Mesenchymal stem cell (in vitro differentiated cells and primary cell): Measurements from ENCODE around the gene MERTK.
"Not testable (repeated sequence)": the region's sequence is repeated elsewhere in the genome, so short reads cannot be mapped to it uniquely, and the experiment has no call there.

ENCODE experiments used
- DNase-seq: peaks from one replicate; pipeline ENCODE4 v3.0.0-alpha.2; 2013
- H2AFZ ChIP-seq: one replicate; pipeline ENCODE4 v1.6.1; 2013; ENCODE audit warnings: low read depth, mild to moderate bottlenecking, control low read depth, inconsistent platforms, low read length, moderate library complexity
- H2AK5ac ChIP-seq: 2 replicates; pipeline ENCODE4 v1.6.1; 2013; ENCODE audit warnings: low read length, moderate library complexity, mild to moderate bottlenecking, inconsistent platforms; ENCODE audit not compliant: severe bottlenecking
- H2BK120ac ChIP-seq: one replicate; pipeline ENCODE4 v1.6.1; 2013; ENCODE audit warnings: low read depth, mild to moderate bottlenecking, inconsistent platforms, low read length, moderate library complexity
- H2BK12ac ChIP-seq, 2 experiments: one replicate each; pipeline ENCODE4 v1.6.1; 2013; ENCODE audit warnings: inconsistent platforms in 2 of 2, low read length in 2 of 2, mild to moderate bottlenecking in 2 of 2, moderate library complexity in 2 of 2, control low read depth in 1 of 2
- H2BK15ac ChIP-seq: one replicate; pipeline ENCODE4 v1.6.1; 2013; ENCODE audit warnings: mild to moderate bottlenecking, low read depth, inconsistent platforms; ENCODE audit not compliant: poor library complexity, severe bottlenecking
- H2BK5ac ChIP-seq: 2 replicates; pipeline ENCODE4 v1.6.1; 2013; ENCODE audit warnings: low read depth, mild to moderate bottlenecking, low read length, control low read depth, inconsistent platforms; ENCODE audit not compliant: poor library complexity, severe bottlenecking
- H3K14ac ChIP-seq, 2 experiments: one replicate each; pipeline ENCODE4 v1.6.1; 2013; ENCODE audit warnings: inconsistent platforms in 2 of 2, low read length in 2 of 2, control low read depth in 1 of 2, mild to moderate bottlenecking in 1 of 2, moderate library complexity in 1 of 2
- H3K18ac ChIP-seq, 2 experiments: one replicate each; pipeline ENCODE4 v1.6.1; 2013; ENCODE audit warnings: inconsistent platforms in 2 of 2, low read length in 2 of 2, control low read depth in 1 of 2, low read depth in 1 of 2, mild to moderate bottlenecking in 1 of 2
- H3K23ac ChIP-seq, 2 experiments: one replicate each; pipeline ENCODE4 v1.6.1; 2013; ENCODE audit warnings: inconsistent platforms in 2 of 2, low read length in 2 of 2, mild to moderate bottlenecking in 2 of 2, moderate library complexity in 2 of 2, control low read depth in 1 of 2
- H3K27ac ChIP-seq: 2 replicates; pipeline ENCODE4 v1.5.1; 2013; ENCODE audit warnings: mild to moderate bottlenecking, moderate library complexity, low read length, control low read depth, inconsistent platforms; ENCODE audit not compliant: poor library complexity, severe bottlenecking
- H3K27me3 ChIP-seq, 2 experiments: 2 replicates each; pipeline versions ENCODE4 v1.6.1 to v1.7.0; 2013; ENCODE audit warnings: low read length in 2 of 2, mild to moderate bottlenecking in 2 of 2, moderate library complexity in 2 of 2, control low read depth in 1 of 2, inconsistent platforms in 1 of 2; ENCODE audit not compliant: control insufficient read depth in 1 of 2, insufficient read depth in 1 of 2
- H3K36me3 ChIP-seq, 2 experiments: 2 replicates each; pipeline versions ENCODE4 v1.6.1 to v1.7.0; 2013; ENCODE audit warnings: low read length in 2 of 2, control low read depth in 1 of 2, inconsistent platforms in 1 of 2, low read depth in 1 of 2, mild to moderate bottlenecking in 1 of 2; ENCODE audit not compliant: insufficient read depth in 2 of 2, control insufficient read depth in 1 of 2
- H3K4ac ChIP-seq, 2 experiments: one replicate each; pipeline ENCODE4 v1.6.1; 2013; ENCODE audit warnings: inconsistent platforms in 2 of 2, low read length in 2 of 2, mild to moderate bottlenecking in 2 of 2, moderate library complexity in 2 of 2, control low read depth in 1 of 2, low read depth in 1 of 2
- H3K4me1 ChIP-seq: 2 replicates; pipeline ENCODE4 v1.6.1; 2013; ENCODE audit warnings: low read depth, low read length, control low read depth; ENCODE audit not compliant: control insufficient read depth, insufficient read depth
- H3K4me2 ChIP-seq: 2 replicates; pipeline ENCODE4 v1.6.1; 2013; ENCODE audit warnings: low read length, mild to moderate bottlenecking, inconsistent platforms; ENCODE audit not compliant: poor library complexity, severe bottlenecking
- H3K4me3 ChIP-seq, 2 experiments: 2 replicates each; pipeline versions ENCODE4 v1.5.1 to v1.7.0; 2013; ENCODE audit warnings: low read length in 2 of 2, mild to moderate bottlenecking in 2 of 2, control low read depth in 1 of 2, low read depth in 1 of 2; ENCODE audit not compliant: insufficient read depth in 1 of 2
- H3K79me1 ChIP-seq: replicated peaks from 2 replicates; pipeline ENCODE4 v1.6.1; 2013; ENCODE audit warnings: mild to moderate bottlenecking, control low read depth, low read length, inconsistent platforms; ENCODE audit not compliant: poor library complexity, severe bottlenecking
- H3K9ac ChIP-seq: 2 replicates; pipeline ENCODE4 v1.7.0; 2013; ENCODE audit warnings: mild to moderate bottlenecking, low read length, moderate library complexity
- H3K9me3 ChIP-seq: 2 replicates; pipeline ENCODE4 v1.7.0; 2013; ENCODE audit warnings: mild to moderate bottlenecking, low read length; ENCODE audit not compliant: control insufficient read depth
- H4K8ac ChIP-seq: one replicate; pipeline ENCODE4 v1.6.1; 2013; ENCODE audit warnings: inconsistent platforms, mild to moderate bottlenecking, low read length, moderate library complexity
- H4K91ac ChIP-seq: one replicate; pipeline ENCODE4 v1.6.1; 2013; ENCODE audit warnings: mild to moderate bottlenecking, low read length, inconsistent platforms
- WGBS: methylation state at CpG from one replicate; pipeline ENCODE4 v1.1.7; 2013; ENCODE audit warnings: mixed read lengths; 5-methylcytosine and 5-hydroxymethylcytosine counted together

MERTK gene

DNA sequence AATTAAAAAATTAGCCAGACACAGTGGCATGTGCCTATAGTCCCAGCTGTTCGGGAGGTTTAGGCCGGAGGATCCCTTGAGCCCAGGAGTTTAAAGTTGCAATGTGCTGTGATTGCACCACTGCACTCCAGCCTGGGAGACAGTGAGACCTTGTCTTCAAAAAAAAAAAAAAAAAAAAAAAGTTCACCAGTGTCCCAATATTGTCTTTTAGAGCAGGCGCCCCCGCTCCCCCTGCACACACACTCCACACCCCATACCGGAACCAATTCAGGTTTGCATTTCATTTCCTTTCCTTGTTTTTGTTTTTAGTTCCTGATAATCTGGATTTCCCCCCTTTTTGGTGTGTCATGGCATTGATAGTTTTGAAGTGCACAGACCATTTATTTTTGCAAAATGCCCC, 167.1 kb downstream of the MERTK start:
- Histone ChIP-seq H3K4me2 (no peak overlapping the region), H2BK5ac (no peak overlapping the region), H3K4me1 (no peaks in the 10 kb centered on the region), H3K14ac (no peak overlapping the region), H3K36me3 (peaks cover 32 to 88% of the 10 kb centered on the region in 2 experiments), H3K9me3 (no peaks in the 10 kb centered on the region), H3K27ac (peak overlapping the region; percentile 57), H2AK5ac (no peak overlapping the region), H4K91ac (no peak overlapping the region), H2BK12ac (no peak overlapping the region), H4K8ac (no peak overlapping the region), H2AFZ (no peak overlapping the region), H2BK120ac (no peak overlapping the region), H3K79me1 (peaks cover 25% of the 10 kb centered on the region), H3K18ac (peak overlapping the region in 1 of 2 experiments; percentile 33), H2BK15ac (no peak overlapping the region), H3K9ac (peak overlapping the region; percentile 45), H3K4me3 (no peak overlapping the region), H3K27me3 (no peaks in the 10 kb centered on the region), H3K4ac (no peak overlapping the region), H3K23ac (no peak overlapping the region)
- DNase-seq: peak; percentile 50
- 74% methylated on average over 2 of the region's 5 CpGs for WGBS

DNA sequence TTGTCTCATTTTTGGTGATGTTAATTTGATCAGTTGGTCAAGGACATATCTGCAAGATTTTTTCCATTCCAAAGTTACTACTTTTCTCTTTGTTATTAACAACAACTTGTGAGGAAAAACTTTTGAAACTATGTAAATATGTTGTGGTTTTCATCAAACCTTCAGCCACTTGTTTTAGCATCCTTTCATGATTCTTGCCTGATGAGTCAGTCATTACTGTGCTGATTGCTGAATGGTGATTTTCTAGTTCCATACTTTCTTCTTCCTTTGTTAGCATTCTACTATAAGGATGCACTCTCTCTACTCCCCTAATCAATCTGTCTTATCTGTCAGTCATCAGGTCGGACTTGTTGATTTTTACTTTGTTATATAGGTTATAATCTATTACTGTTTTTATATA, 167.6 kb downstream of the MERTK start:
- H3K4ac ChIP-seq: no peak overlapping the region
- no peak overlapping the region for H2AK5ac ChIP-seq
- no peak overlapping the region for H2BK120ac ChIP-seq
- H2BK12ac ChIP-seq: no peak overlapping the region
- no peak overlapping the region for H2AFZ ChIP-seq
- H3K9ac ChIP-seq: peak overlapping the region; percentile 45
- H3K27me3 ChIP-seq: no peaks in the 10 kb centered on the region
- H3K27ac ChIP-seq: no peak overlapping the region
- H4K8ac ChIP-seq: no peak overlapping the region
- peaks cover 25% of the 10 kb centered on the region for H3K79me1 ChIP-seq
- H2BK15ac ChIP-seq: no peak overlapping the region
- WGBS: no CpG with 5 or more reads among the region's 1 CpG
- no peak overlapping the region for H3K23ac ChIP-seq
- DNase-seq: peak; percentile 85
- H3K14ac ChIP-seq: no peak overlapping the region
- no peak overlapping the region for H2BK5ac ChIP-seq
- H3K4me2 ChIP-seq: no peak overlapping the region
- no peak overlapping the region for H4K91ac ChIP-seq
- H3K36me3 ChIP-seq: peaks cover 29 to 83% of the 10 kb centered on the region in 2 experiments
- H3K4me1 ChIP-seq: no peaks in the 10 kb centered on the region
- H3K9me3 ChIP-seq: no peaks in the 10 kb centered on the region
- no peak overlapping the region for H3K18ac ChIP-seq
- no peak overlapping the region for H3K4me3 ChIP-seq

DNA sequence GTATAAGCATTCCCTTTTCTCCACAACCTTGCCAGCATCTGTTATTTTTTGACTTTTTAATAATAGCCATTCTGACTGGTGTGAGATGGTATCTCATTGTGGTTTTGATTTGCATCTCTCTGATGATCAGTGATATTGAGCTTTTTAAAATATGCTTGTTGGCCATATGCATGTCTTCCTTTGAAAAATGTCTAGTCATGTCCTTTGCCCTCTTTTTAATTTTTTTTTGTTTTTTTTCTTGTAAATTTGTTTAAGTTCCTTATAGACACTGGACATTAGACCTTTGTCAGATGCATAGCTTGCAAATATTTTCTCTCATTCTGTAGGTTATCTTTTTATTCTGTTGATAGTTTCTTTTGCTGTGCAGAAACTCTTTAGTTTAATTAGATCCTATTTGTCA, 171.4 kb downstream of the MERTK start:
- H3K27ac ChIP-seq, H3K4me3 ChIP-seq, H4K91ac ChIP-seq, H2BK120ac ChIP-seq, H3K4me2 ChIP-seq, H2AK5ac ChIP-seq, H3K79me1 ChIP-seq, H3K14ac ChIP-seq, H3K4me1 ChIP-seq, H3K27me3 ChIP-seq, H2AFZ ChIP-seq, H3K4ac ChIP-seq, H2BK5ac ChIP-seq, DNase-seq, H3K18ac ChIP-seq, H4K8ac ChIP-seq, H2BK15ac ChIP-seq, H3K9me3 ChIP-seq, H3K9ac ChIP-seq, H2BK12ac ChIP-seq, H3K23ac ChIP-seq: not testable (repeated sequence)
- peaks cover 16 to 65% of the 10 kb centered on the region in 2 experiments for H3K36me3 ChIP-seq

DNA sequence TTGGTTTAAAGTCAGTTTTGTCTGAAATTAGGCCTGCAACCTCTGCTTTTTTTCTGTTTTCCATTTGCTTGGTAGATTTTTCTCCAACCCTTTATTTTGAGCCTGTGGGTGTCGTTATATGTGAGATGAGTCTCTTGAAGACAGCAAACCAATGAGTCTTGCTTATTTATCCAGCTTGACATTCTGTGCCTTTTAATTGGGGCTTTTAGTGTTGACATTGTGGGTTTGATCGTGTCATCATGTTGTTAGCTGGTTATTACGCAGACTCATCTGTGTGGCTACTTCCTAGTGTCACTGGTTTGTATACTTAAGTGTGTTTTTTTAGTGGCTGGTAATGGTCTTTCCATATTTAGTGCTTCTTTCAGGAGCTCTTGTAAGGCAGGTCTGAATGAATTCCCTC, 175.5 kb downstream of the MERTK start:
- Histone ChIP-seq H2BK120ac (no peak overlapping the region), H2BK5ac (no peak overlapping the region), H3K4ac (no peak overlapping the region), H3K27ac (no peak overlapping the region), H4K91ac (no peak overlapping the region), H3K79me1 (peaks cover 3% of the 10 kb centered on the region), H3K36me3 (peaks cover 11 to 59% of the 10 kb centered on the region in 2 experiments), H2AK5ac (no peak overlapping the region), H3K14ac (no peak overlapping the region), H3K18ac (no peak overlapping the region), H3K27me3 (no peaks in the 10 kb centered on the region), H3K4me2 (no peak overlapping the region), H2BK15ac (no peak overlapping the region), H4K8ac (no peak overlapping the region), H2BK12ac (no peak overlapping the region), H3K4me1 (peaks cover 7% of the 10 kb centered on the region), H3K9ac (no peak overlapping the region), H3K4me3 (no peak overlapping the region), H3K9me3 (peaks cover 10% of the 10 kb centered on the region), H3K23ac (no peak overlapping the region), H2AFZ (no peak overlapping the region)
- WGBS: 48% methylated on average over 3 of the region's 3 CpGs
- DNase-seq: peak; percentile 60
